Body of pancreas (tissue), 4 donors: ENCODE results near the gene KRTAP5-8.
"Not testable (repeated sequence)": the region's sequence is repeated elsewhere in the genome, so short reads cannot be mapped to it uniquely, and the experiment has no call there.

Experiments
- CTCF ChIP-seq, 7 experiments: fragments of 450-650 bp in 4 of 7; fragments of 200-600 bp in 3 of 7; sonication (generic) in 3 of 7; IDR thresholded peaks; one replicate each; pipeline ENCODE4 v1.5.1; 2016 to 2019; ENCODE audit warnings: antibody characterized with exemption in 7 of 7
- POLR2A ChIP-seq, 3 donors: fragments of 450-650 bp; IDR thresholded peaks; one replicate each; pipeline ENCODE4 v1.6.1; 2016; ENCODE audit warnings: antibody characterized with exemption in 3 of 3, mild to moderate bottlenecking in 2 of 3

- not testable (repeated sequence) for TF ChIP-seq CTCF, POLR2A (IDR thresholded peaks at IDR 0.05)
Measured at GRCh38 chr11:71571101-71571850, 33.5 kb downstream of the KRTAP5-8 start.
